Measurements from ENCODE around the gene GTF3C5. TPM values are rescaled to one million over a fixed set of nuclear protein-coding genes. Genes with fewer than 3 reads are reported as not detected.

GTF3C5 gene
- polyA plus RNA-seq, 1 experiment: 47.7 TPM

DNA sequence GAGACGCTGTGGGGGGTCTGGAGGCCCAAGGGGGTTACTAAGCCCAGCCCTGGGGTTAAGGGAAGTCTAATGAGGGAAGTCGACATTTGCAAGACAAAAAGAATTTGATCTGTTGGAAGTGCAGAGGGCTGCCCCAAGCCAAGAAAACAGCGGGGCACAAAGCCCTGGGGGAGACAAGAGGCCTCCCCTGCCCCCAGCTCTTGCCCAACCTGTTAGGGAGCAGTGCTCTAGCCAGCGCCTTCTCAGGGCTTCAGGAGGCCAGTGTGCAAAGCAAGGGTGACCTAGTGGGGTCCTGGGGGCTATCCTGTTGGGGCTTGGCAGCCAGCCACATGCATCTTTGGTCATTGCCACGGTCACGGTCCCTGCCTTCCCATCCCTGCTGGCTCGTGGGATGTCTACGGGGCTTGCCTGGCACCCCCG lies 27.1 kb upstream of the GTF3C5 start:
- Histone ChIP-seq H3K4me3 (ENCODE audit: low read depth, low read length) (no peak overlapping the region), H3K36me3 (ENCODE audit: control insufficient read depth, insufficient read depth, low read length) (no peaks in the 10 kb centered on the region), H3K27me3 (ENCODE audit: control insufficient read depth, insufficient read depth, low read length) (peaks cover 15% of the 10 kb centered on the region)
- no peak for DNase-seq (ENCODE audit: low read depth)
- TF ChIP-seq, protein P1, sequence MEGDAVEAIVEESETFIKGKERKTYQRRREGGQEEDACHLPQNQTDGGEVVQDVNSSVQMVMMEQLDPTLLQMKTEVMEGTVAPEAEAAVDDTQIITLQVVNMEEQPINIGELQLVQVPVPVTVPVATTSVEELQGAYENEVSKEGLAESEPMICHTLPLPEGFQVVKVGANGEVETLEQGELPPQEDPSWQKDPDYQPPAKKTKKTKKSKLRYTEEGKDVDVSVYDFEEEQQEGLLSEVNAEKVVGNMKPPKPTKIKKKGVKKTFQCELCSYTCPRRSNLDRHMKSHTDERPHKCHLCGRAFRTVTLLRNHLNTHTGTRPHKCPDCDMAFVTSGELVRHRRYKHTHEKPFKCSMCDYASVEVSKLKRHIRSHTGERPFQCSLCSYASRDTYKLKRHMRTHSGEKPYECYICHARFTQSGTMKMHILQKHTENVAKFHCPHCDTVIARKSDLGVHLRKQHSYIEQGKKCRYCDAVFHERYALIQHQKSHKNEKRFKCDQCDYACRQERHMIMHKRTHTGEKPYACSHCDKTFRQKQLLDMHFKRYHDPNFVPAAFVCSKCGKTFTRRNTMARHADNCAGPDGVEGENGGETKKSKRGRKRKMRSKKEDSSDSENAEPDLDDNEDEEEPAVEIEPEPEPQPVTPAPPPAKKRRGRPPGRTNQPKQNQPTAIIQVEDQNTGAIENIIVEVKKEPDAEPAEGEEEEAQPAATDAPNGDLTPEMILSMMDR (IDR thresholded peaks at IDR 0.05; ENCODE audit: insufficient read depth, low read depth, low read length): no peak
- CTCF ChIA-PET: interaction anchor here (1.5 to 6.3 kb wide), 2 partner anchors 19 to 739 kb away, joined by 3 to 46 read pairs; no protein-coding TSS in a partner anchor
- POLR2A ChIA-PET: no interaction called here

DNA sequence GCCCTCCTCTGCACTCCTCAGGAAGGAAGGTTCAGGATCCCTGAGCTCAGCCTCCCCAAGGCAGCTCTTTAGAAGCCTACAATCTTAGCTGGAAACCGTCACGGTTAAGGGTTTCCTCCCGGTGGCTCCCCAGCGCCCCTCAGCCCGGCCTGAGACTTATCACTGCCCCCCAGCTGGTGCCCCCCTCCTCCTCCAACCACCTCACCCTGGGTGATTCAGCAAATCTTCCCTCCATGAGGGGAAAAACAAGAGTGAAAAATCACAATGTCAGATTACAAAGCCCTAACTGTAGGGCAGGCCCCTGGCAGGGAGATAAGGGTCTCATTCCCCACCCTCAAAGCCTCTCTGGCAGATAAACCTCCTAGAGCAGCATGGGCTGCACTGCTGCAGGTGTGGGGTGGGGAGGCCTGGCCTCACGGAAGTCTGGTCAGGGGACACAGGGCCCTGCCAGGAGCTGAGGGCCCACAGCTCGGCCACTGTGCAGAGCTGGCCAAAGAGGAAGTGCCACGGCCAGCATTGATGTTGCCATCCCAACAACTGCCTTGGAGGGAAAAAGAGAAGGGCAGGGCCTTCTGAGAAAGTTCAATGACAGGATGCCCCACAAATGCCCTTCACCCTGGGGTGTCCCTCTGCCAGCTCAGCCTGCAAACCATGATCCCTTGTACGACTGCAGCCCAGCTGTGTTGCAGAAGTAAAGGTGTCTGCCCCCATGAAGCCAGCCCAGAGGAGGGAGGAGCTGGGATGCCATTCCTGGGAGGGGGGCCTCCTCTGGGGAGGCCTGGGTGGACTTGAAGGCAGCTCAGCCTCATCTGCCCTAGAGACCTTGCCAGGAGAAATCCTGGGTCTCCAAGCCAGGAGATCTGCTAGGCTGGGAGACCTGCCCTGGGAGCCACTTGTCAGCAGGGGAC lies 26.5 kb upstream of the GTF3C5 start:
- CTCF ChIA-PET: interaction anchor here (0.8 to 6.3 kb wide), 3 partner anchors 18 to 738 kb away, joined by 3 to 46 read pairs (median 3); no protein-coding TSS in a partner anchor
- POLR2A ChIA-PET: no interaction called here
- no peak overlapping the region for H3K4me3 ChIP-seq (ENCODE audit: low read depth, low read length)
- H3K36me3 ChIP-seq (ENCODE audit: control insufficient read depth, insufficient read depth, low read length): no peaks in the 10 kb centered on the region
- H3K27me3 ChIP-seq (ENCODE audit: control insufficient read depth, insufficient read depth, low read length): peaks cover 15% of the 10 kb centered on the region
- TF ChIP-seq, protein P1 (IDR thresholded peaks at IDR 0.05; ENCODE audit: insufficient read depth, low read depth, low read length): no peak
- no peak for DNase-seq (ENCODE audit: low read depth)

DNA sequence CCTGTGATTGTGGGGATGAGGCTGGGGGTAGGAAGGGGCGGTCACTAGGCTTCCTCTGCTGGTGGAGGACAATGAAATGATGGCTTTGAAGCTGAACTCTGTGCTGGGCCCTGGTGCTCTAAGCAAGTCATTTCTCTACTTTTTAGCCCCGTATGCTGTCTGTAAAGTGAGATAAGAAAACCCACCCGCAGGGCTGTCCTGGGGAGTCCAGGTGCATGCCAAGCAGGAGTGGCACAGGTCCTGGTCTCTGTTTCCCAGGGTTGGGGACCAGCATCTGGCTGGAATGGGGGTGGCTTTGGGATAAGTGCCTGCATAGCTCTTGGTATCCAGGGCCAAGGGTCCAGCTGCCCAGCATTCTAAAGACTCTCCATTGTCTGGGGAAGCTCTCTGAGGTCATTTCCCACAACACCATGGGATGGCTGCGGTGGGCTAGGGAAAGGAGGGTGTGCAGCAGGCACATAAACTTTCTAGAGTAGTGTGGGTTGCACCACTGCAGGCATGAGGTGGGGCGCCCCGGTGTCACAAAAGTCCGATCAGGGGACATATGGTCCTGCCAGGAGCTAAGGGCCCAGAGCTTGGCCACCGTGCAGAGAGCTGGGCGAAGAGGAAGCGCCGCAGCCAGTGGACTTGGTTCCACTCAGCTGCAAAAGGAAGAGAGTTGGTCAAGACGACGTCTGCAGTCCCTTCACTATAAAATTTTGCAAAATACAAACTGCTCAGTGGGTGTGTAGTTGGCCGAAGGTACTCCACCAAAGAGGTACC lies 25.6 kb upstream of the GTF3C5 start:
- Histone ChIP-seq H3K36me3 (ENCODE audit: control insufficient read depth, insufficient read depth, low read length) (no peaks in the 10 kb centered on the region), H3K27me3 (ENCODE audit: control insufficient read depth, insufficient read depth, low read length) (peaks cover 9% of the 10 kb centered on the region), H3K4me3 (ENCODE audit: low read depth, low read length) (no peak overlapping the region)
- CTCF ChIA-PET: interaction anchor here (0.8 to 6.3 kb wide), 5 partner anchors 17 to 737 kb away, joined by 3 to 46 read pairs (median 3); partner anchors contain the start of gene GFI1B
- no peak for DNase-seq (ENCODE audit: low read depth)
- TF ChIP-seq, protein P1 (IDR thresholded peaks at IDR 0.05; ENCODE audit: insufficient read depth, low read depth, low read length): no peak
- POLR2A ChIA-PET: no interaction called here

DNA sequence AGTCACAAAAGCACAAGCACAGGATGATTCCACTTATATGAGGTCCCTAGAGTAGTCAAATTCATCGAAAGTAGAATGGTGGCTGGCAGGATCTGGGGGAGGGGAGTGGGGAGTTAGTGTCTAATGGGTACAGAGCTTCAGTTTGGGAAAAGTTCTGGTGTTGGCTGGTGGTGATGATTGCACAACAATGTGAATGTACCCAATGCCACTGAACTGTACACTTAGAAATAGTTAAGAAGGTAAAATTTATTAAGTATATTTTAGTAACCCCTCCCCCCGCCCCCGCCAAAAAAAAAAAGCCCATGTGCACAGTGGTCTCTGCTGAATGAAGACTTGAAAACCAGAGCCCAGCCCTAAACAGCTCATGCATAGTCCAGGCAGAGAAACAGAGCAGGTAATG lies 24.8 kb upstream of the GTF3C5 start:
- ChIA-PET POLR2A (no interaction called here), CTCF (interaction anchor here (1.0 to 6.3 kb wide), 3 partner anchors 16 to 105 kb away, joined by 3 to 46 read pairs (median 3); partner anchors contain the start of gene GFI1B)
- Histone ChIP-seq H3K36me3 (ENCODE audit: control insufficient read depth, insufficient read depth, low read length) (no peaks in the 10 kb centered on the region), H3K4me3 (ENCODE audit: low read depth, low read length) (no peak overlapping the region), H3K27me3 (ENCODE audit: control insufficient read depth, insufficient read depth, low read length) (peaks cover 6% of the 10 kb centered on the region)
- no peak for DNase-seq (ENCODE audit: low read depth)
- TF ChIP-seq, protein P1 (IDR thresholded peaks at IDR 0.05; ENCODE audit: insufficient read depth, low read depth, low read length): no peak

Data from BJ (cell line).